ENCODE data around the gene PRRC2C.
"Not testable (repeated sequence)": the region's sequence is repeated elsewhere in the genome, so short reads cannot be mapped to it uniquely, and the experiment has no call there.

Gene PRRC2C

GRCh38 chr1:171550050-171550449 is 64.7 kb downstream of the PRRC2C start:
- DNase-seq: no peak
- Histone ChIP-seq H3F3A (ENCODE audit: insufficient read depth, low read length) (no peaks in the 10 kb centered on the region), H3K9me3 (replicated peaks; ENCODE audit: insufficient read depth, low read length) (no peaks in the 10 kb centered on the region), H3K27me3 (replicated peaks; ENCODE audit: insufficient read depth, low read length) (no peaks in the 10 kb centered on the region), H3K4me3 (ENCODE audit: low read length) (no peak overlapping the region), H3K9ac (ENCODE audit: low read length) (no peak overlapping the region), H3K36me3 (replicated peaks; ENCODE audit: insufficient read depth, low read length) (peaks cover 31% of the 10 kb centered on the region), H3K79me2 (ENCODE audit: low read length) (peaks cover 26% of the 10 kb centered on the region), H3K9me2 (replicated peaks; ENCODE audit: insufficient read depth, low read length) (no peaks in the 10 kb centered on the region), H3K4me1 (ENCODE audit: low read length) (no peaks in the 10 kb centered on the region), H3K27ac (ENCODE audit: low read length) (no peak overlapping the region), H2AFZ (ENCODE audit: low read length) (no peak overlapping the region), H4K20me1 (ENCODE audit: insufficient read depth, low read length) (no peaks in the 10 kb centered on the region), H3K4me2 (ENCODE audit: low read depth, low read length) (no peak overlapping the region)
- TF ChIP-seq CTCF (IDR thresholded peaks at IDR 0.05; ENCODE audit: low read length): no peak
- no peak for TF ChIP-seq EZH2 (optimal IDR thresholded peaks at IDR 0.05; ENCODE audit: low read depth, low read length)
- no peak for TF ChIP-seq EZH2phosphoT487 (IDR thresholded peaks at IDR 0.05; ENCODE audit: low read length)

- H3F3A ChIP-seq (ENCODE audit: insufficient read depth, low read length); H3K4me2 ChIP-seq (ENCODE audit: low read depth, low read length); H3K27me3 ChIP-seq (replicated peaks; ENCODE audit: insufficient read depth, low read length); H3K9ac ChIP-seq (ENCODE audit: low read length); H4K20me1 ChIP-seq (ENCODE audit: insufficient read depth, low read length); DNase-seq; H3K4me3 ChIP-seq (ENCODE audit: low read length); H3K9me3 ChIP-seq (replicated peaks; ENCODE audit: insufficient read depth, low read length); H3K27ac ChIP-seq (ENCODE audit: low read length); H2AFZ ChIP-seq (ENCODE audit: low read length); H3K9me2 ChIP-seq (replicated peaks; ENCODE audit: insufficient read depth, low read length); H3K4me1 ChIP-seq (ENCODE audit: low read length): not testable (repeated sequence)
- peaks cover 27% of the 10 kb centered on the region for H3K79me2 ChIP-seq (ENCODE audit: low read length)
- H3K36me3 ChIP-seq (replicated peaks; ENCODE audit: insufficient read depth, low read length): peaks cover 31% of the 10 kb centered on the region
Measured at GRCh38 chr1:171550598-171551100, 65.3 kb downstream of the PRRC2C start.

- H3K9me2 ChIP-seq (replicated peaks; ENCODE audit: insufficient read depth, low read length); H3K4me2 ChIP-seq (ENCODE audit: low read depth, low read length); H3K9me3 ChIP-seq (replicated peaks; ENCODE audit: insufficient read depth, low read length); H3K4me1 ChIP-seq (ENCODE audit: low read length); H3K27ac ChIP-seq (ENCODE audit: low read length); H3K9ac ChIP-seq (ENCODE audit: low read length); H2AFZ ChIP-seq (ENCODE audit: low read length); H3K4me3 ChIP-seq (ENCODE audit: low read length); H3F3A ChIP-seq (ENCODE audit: insufficient read depth, low read length); H4K20me1 ChIP-seq (ENCODE audit: insufficient read depth, low read length); H3K27me3 ChIP-seq (replicated peaks; ENCODE audit: insufficient read depth, low read length): not testable (repeated sequence)
- DNase-seq: peak; percentile 71
- H3K36me3 ChIP-seq (replicated peaks; ENCODE audit: insufficient read depth, low read length): peaks cover 19% of the 10 kb centered on the region
- peaks cover 26% of the 10 kb centered on the region for H3K79me2 ChIP-seq (ENCODE audit: low read length)
Measured at GRCh38 chr1:171553960-171554359, 68.6 kb downstream of the PRRC2C start.

- Histone ChIP-seq H3K27me3 (replicated peaks; ENCODE audit: insufficient read depth, low read length) (no peaks in the 10 kb centered on the region), H3K4me2 (ENCODE audit: low read depth, low read length) (no peak overlapping the region), H3K36me3 (replicated peaks; ENCODE audit: insufficient read depth, low read length) (peaks cover 37% of the 10 kb centered on the region), H3K9me2 (replicated peaks; ENCODE audit: insufficient read depth, low read length) (no peaks in the 10 kb centered on the region), H3F3A (ENCODE audit: insufficient read depth, low read length) (peaks cover 2% of the 10 kb centered on the region; the same call in 1 of the 2 replicates), H3K4me3 (ENCODE audit: low read length) (no peak overlapping the region), H3K4me1 (ENCODE audit: low read length) (no peaks in the 10 kb centered on the region), H4K20me1 (ENCODE audit: insufficient read depth, low read length) (no peaks in the 10 kb centered on the region), H3K27ac (ENCODE audit: low read length) (no peak overlapping the region), H3K9ac (ENCODE audit: low read length) (no peak overlapping the region), H3K79me2 (ENCODE audit: low read length) (peaks cover 13% of the 10 kb centered on the region; the same call in 1 of the 2 replicates), H2AFZ (ENCODE audit: low read length) (no peak overlapping the region), H3K9me3 (replicated peaks; ENCODE audit: insufficient read depth, low read length) (no peaks in the 10 kb centered on the region)
- DNase-seq: no peak
- TF ChIP-seq EZH2 (optimal IDR thresholded peaks at IDR 0.05; ENCODE audit: low read depth, low read length): no peak
- no peak for TF ChIP-seq EZH2phosphoT487 (IDR thresholded peaks at IDR 0.05; ENCODE audit: low read length)
- TF ChIP-seq CTCF (IDR thresholded peaks at IDR 0.05; ENCODE audit: low read length): no peak
Measured at GRCh38 chr1:171563675-171564074, 78.3 kb downstream of the PRRC2C start.

Measured in MM.1S (cell line).